Cardiac muscle cell (in vitro differentiated cells and primary cell): ENCODE data around the gene DBNDD1. TPM values are rescaled to one million over a fixed set of nuclear protein-coding genes. Genes with fewer than 3 reads are reported as not detected.
A peak's percentile ranks its signal among the peaks of the same experiment; 100 is the strongest.

ENCODE experiments used
- DNase-seq, 2 donors: peaks; one replicate each; pipeline versions ENCODE4 v3.0.0 to v3.0.0-alpha.2; 2010 to 2017; ENCODE audit warnings: low read depth in 1 of 2, low spot score in 1 of 2
- H3K27ac ChIP-seq: fragments of 200-600 bp; sonication (generic); 2 replicates; pipeline ENCODE4 v1.5.1; 2016
- H3K27me3 ChIP-seq: fragments of 200-600 bp; sonication (generic); 2 replicates; pipeline ENCODE4 v1.6.0; 2016; ENCODE audit warnings: control low read depth
- H3K36me3 ChIP-seq: fragments of 200-600 bp; sonication (generic); 2 replicates; pipeline ENCODE4 v1.5.1; 2016; ENCODE audit warnings: control low read depth
- H3K4me1 ChIP-seq: fragments of 200-600 bp; sonication (generic); 2 replicates; pipeline ENCODE4 v1.8.1; 2017; ENCODE audit warnings: low read depth, mild to moderate bottlenecking, mixed run types
- H3K4me3 ChIP-seq: fragments of 200-600 bp; sonication (generic); 2 replicates; pipeline ENCODE4 v1.5.1; 2016; ENCODE audit warnings: mild to moderate bottlenecking
- H3K9me3 ChIP-seq: fragments of 200-600 bp; sonication (generic); 2 replicates; pipeline ENCODE4 v1.5.1; 2017; ENCODE audit warnings: low read depth, mild to moderate bottlenecking, control low read depth
- CTCF ChIP-seq: IDR thresholded peaks from 2 replicates; pipeline ENCODE4 v1.5.1; 2012; ENCODE audit warnings: low read depth, mild to moderate bottlenecking, low read length
- polyA plus RNA-seq: library from polyadenylated mRNA; unstranded; fragments of >200 nt; fragmentation: Nextera tagmentation; extraction: Ambion mirVana; gene quantifications from 2 replicates; pipeline ENCODE4 v1.2.1, GENCODE V29; 2016
- total RNA-seq: library from RNA; depleted of rRNA; stranded (reverse); fragments of >200 nt; gene quantifications from 2 replicates; pipeline ENCODE4 v1.2.3, GENCODE V29; 2016

Gene DBNDD1
- total and polyA plus RNA-seq, 2 experiments from 2014 or later: 5.1 to 5.9 TPM

GRCh38 chr16:89974870-89975269 is 44.4 kb downstream of the DBNDD1 start:
- no peaks in the 10 kb centered on the region for H3K27me3 ChIP-seq
- H3K4me3 ChIP-seq: no peak overlapping the region
- no peak for DNase-seq
- H3K27ac ChIP-seq: no peak overlapping the region
- TF ChIP-seq CTCF: no peak
- peaks cover 6% of the 10 kb centered on the region for H3K36me3 ChIP-seq
- H3K9me3 ChIP-seq: no peaks in the 10 kb centered on the region
- peaks cover 16% of the 10 kb centered on the region for H3K4me1 ChIP-seq

- Histone ChIP-seq H3K36me3 (peaks cover 6% of the 10 kb centered on the region), H3K4me3 (peak overlapping the region; percentile 79), H3K27me3 (no peaks in the 10 kb centered on the region), H3K9me3 (no peaks in the 10 kb centered on the region), H3K4me1 (peaks cover 16% of the 10 kb centered on the region), H3K27ac (no peak overlapping the region)
- TF ChIP-seq CTCF: no peak
- no peak for DNase-seq
Observed at GRCh38 chr16:89973654-89974335, 45.5 kb downstream of the DBNDD1 start.

- Histone ChIP-seq H3K4me3 (peak overlapping the region; percentile 79), H3K27me3 (no peaks in the 10 kb centered on the region), H3K9me3 (no peaks in the 10 kb centered on the region), H3K27ac (peak overlapping the region; percentile 94), H3K4me1 (peaks cover 16% of the 10 kb centered on the region), H3K36me3 (peaks cover 5% of the 10 kb centered on the region)
- TF ChIP-seq CTCF: no peak
- DNase-seq: no peak
Observed at GRCh38 chr16:89973235-89973634, 46.0 kb downstream of the DBNDD1 start.

GRCh38 chr16:89972244-89973234 is 46.7 kb downstream of the DBNDD1 start:
- H3K9me3 ChIP-seq: no peaks in the 10 kb centered on the region
- peak; percentile 95 to 96 for DNase-seq
- H3K4me1 ChIP-seq: peaks cover 16% of the 10 kb centered on the region
- peak overlapping the region; percentile 94 for H3K27ac ChIP-seq
- peak overlapping the region; percentile 79 for H3K4me3 ChIP-seq
- H3K36me3 ChIP-seq: no peaks in the 10 kb centered on the region
- H3K27me3 ChIP-seq: no peaks in the 10 kb centered on the region
- TF ChIP-seq CTCF: no peak

GRCh38 chr16:89971495-89972243 is 47.6 kb downstream of the DBNDD1 start:
- H3K27ac ChIP-seq: peak overlapping the region; percentile 94

More at GRCh38 chr16:89971495-89972243, 47.6 kb downstream of the DBNDD1 start:
- no peak for DNase-seq
- no peaks in the 10 kb centered on the region for H3K27me3 ChIP-seq
- peaks cover 16% of the 10 kb centered on the region for H3K4me1 ChIP-seq
- H3K9me3 ChIP-seq: no peaks in the 10 kb centered on the region
- TF ChIP-seq CTCF: no peak
- H3K36me3 ChIP-seq: no peaks in the 10 kb centered on the region
- H3K4me3 ChIP-seq: peak overlapping the region; percentile 79
